ENCODE data around the gene ADAM21. TPM values are rescaled to one million over a fixed set of nuclear protein-coding genes. Genes with fewer than 3 reads are reported as not detected.
"Not testable (repeated sequence)": the region's sequence is repeated elsewhere in the genome, so short reads cannot be mapped to it uniquely, and the experiment has no call there.

ADAM21 gene
- total RNA-seq, 2 experiments from 2014 or later, result not detected

GRCh38 chr14:70472253-70473159 is 20.5 kb downstream of the ADAM21 start:
- intact Hi-C loops (cut with micrococcal nuclease; ENCODE audit: unreplicated experiment), result no loop called here
- Histone ChIP-seq H3K9me2 (ENCODE audit: insufficient read depth, low read length) (no peaks in the 10 kb centered on the region), H3K79me2 (ENCODE audit: insufficient read depth, low read depth, low read length) (no peaks in the 10 kb centered on the region), H3K4me1 (ENCODE audit: insufficient read depth, low read length, poor library complexity, severe bottlenecking) (no peaks in the 10 kb centered on the region), H3K4me3 (ENCODE audit: low read depth, low read length, poor library complexity, severe bottlenecking) (no peak overlapping the region), H3K27ac (ENCODE audit: low read depth, low read length, poor library complexity, severe bottlenecking) (no peak overlapping the region), H3K36me3 (ENCODE audit: insufficient read depth, low read length) (no peaks in the 10 kb centered on the region), H2AFZ (ENCODE audit: low read length) (no peak overlapping the region), H4K20me1 (ENCODE audit: insufficient read depth, low read length) (no peaks in the 10 kb centered on the region), H3K4me2 (ENCODE audit: low read length) (no peak overlapping the region), H3K9me3 (ENCODE audit: low read length) (no peaks in the 10 kb centered on the region)
- DNase-seq (ENCODE audit: low spot score), result no peak
- TF ChIP-seq EZH2phosphoT487 (IDR thresholded peaks at IDR 0.05; ENCODE audit: borderline replicate concordance, low read depth, low read length) (no peak), CTCF (conservative IDR thresholded peaks at IDR 0.05; ENCODE audit: low read length) (no peak)
- no TSS peak for BruUV-seq (replicated peaks)
- POLR2A ChIA-PET, result interaction anchor here (0.5 kb wide), 1 partner anchor 85 kb away, joined by 4 read pairs; no protein-coding TSS in a partner anchor
- CTCF ChIA-PET (ENCODE audit: unreplicated experiment), result no interaction called here

- H3K9me2 ChIP-seq (ENCODE audit: insufficient read depth, low read length), result no peaks in the 10 kb centered on the region
- no peaks in the 10 kb centered on the region for H4K20me1 ChIP-seq (ENCODE audit: insufficient read depth, low read length)
- no TSS peak for BruUV-seq (replicated peaks)
- ChIA-PET CTCF (ENCODE audit: unreplicated experiment) (no interaction called here), POLR2A (interaction anchor here (0.8 kb wide), 1 partner anchor 182 kb away, joined by 3 read pairs; no protein-coding TSS in a partner anchor)
- TF ChIP-seq CTCF (conservative IDR thresholded peaks at IDR 0.05; ENCODE audit: low read length) (no peak), EZH2phosphoT487 (IDR thresholded peaks at IDR 0.05; ENCODE audit: borderline replicate concordance, low read depth, low read length) (no peak)
- no peaks in the 10 kb centered on the region for H3K9me3 ChIP-seq (ENCODE audit: low read length)
- no peak overlapping the region for H3K4me2 ChIP-seq (ENCODE audit: low read length)
- no peaks in the 10 kb centered on the region for H3K36me3 ChIP-seq (ENCODE audit: insufficient read depth, low read length)
- H3K79me2 ChIP-seq (ENCODE audit: insufficient read depth, low read depth, low read length), result no peaks in the 10 kb centered on the region
- no peak for DNase-seq (ENCODE audit: low spot score)
- H2AFZ ChIP-seq (ENCODE audit: low read length), result no peak overlapping the region
- intact Hi-C loops (cut with micrococcal nuclease; ENCODE audit: unreplicated experiment), result no loop called here
- no peaks in the 10 kb centered on the region for H3K4me1 ChIP-seq (ENCODE audit: insufficient read depth, low read length, poor library complexity, severe bottlenecking)
- H3K4me3 ChIP-seq (ENCODE audit: low read depth, low read length, poor library complexity, severe bottlenecking), result no peak overlapping the region
- H3K27ac ChIP-seq (ENCODE audit: low read depth, low read length, poor library complexity, severe bottlenecking), result no peak overlapping the region
These were observed 21.9 kb downstream of the ADAM21 start for GRCh38 chr14:70473825-70474224.

- intact Hi-C loops (cut with micrococcal nuclease; ENCODE audit: unreplicated experiment); H3K27ac ChIP-seq (ENCODE audit: low read depth, low read length, poor library complexity, severe bottlenecking); H3K79me2 ChIP-seq (ENCODE audit: insufficient read depth, low read depth, low read length); POLR2A ChIA-PET; CTCF ChIA-PET (ENCODE audit: unreplicated experiment); H4K20me1 ChIP-seq (ENCODE audit: insufficient read depth, low read length); H3K4me3 ChIP-seq (ENCODE audit: low read depth, low read length, poor library complexity, severe bottlenecking); H3K4me1 ChIP-seq (ENCODE audit: insufficient read depth, low read length, poor library complexity, severe bottlenecking); H3K36me3 ChIP-seq (ENCODE audit: insufficient read depth, low read length); DNase-seq (ENCODE audit: low spot score); BruUV-seq (replicated peaks); H2AFZ ChIP-seq (ENCODE audit: low read length); H3K9me3 ChIP-seq (ENCODE audit: low read length); H3K4me2 ChIP-seq (ENCODE audit: low read length); H3K9me2 ChIP-seq (ENCODE audit: insufficient read depth, low read length): not testable (repeated sequence)
These were observed 23.5 kb downstream of the ADAM21 start for GRCh38 chr14:70475459-70475858.

GRCh38 chr14:70477356-70478105 is 25.6 kb downstream of the ADAM21 start:
- POLR2A ChIA-PET; CTCF ChIA-PET (ENCODE audit: unreplicated experiment); H3K9me3 ChIP-seq (ENCODE audit: low read length); H3K9me2 ChIP-seq (ENCODE audit: insufficient read depth, low read length); H3K4me2 ChIP-seq (ENCODE audit: low read length); H3K4me1 ChIP-seq (ENCODE audit: insufficient read depth, low read length, poor library complexity, severe bottlenecking); H3K4me3 ChIP-seq (ENCODE audit: low read depth, low read length, poor library complexity, severe bottlenecking); H3K79me2 ChIP-seq (ENCODE audit: insufficient read depth, low read depth, low read length); H3K27ac ChIP-seq (ENCODE audit: low read depth, low read length, poor library complexity, severe bottlenecking); H3K36me3 ChIP-seq (ENCODE audit: insufficient read depth, low read length); intact Hi-C loops (cut with micrococcal nuclease; ENCODE audit: unreplicated experiment); H4K20me1 ChIP-seq (ENCODE audit: insufficient read depth, low read length); BruUV-seq (replicated peaks); H2AFZ ChIP-seq (ENCODE audit: low read length); DNase-seq (ENCODE audit: low spot score): not testable (repeated sequence)
